NT2/D1 (cell line): ENCODE measurements around the gene GBF1.
A peak's percentile ranks its signal among the peaks of the same experiment; 100 is the strongest.

ENCODE experiments used
- DNase-seq: peaks from one replicate; pipeline ENCODE4 v3.0.0-alpha.2; 2011; ENCODE audit warnings: low read depth, low spot score
- H3K27me3 ChIP-seq: 2 replicates; pipeline ENCODE4 v1.6.0; 2011; ENCODE audit warnings: mild to moderate bottlenecking; ENCODE audit not compliant: insufficient read length, insufficient read depth
- H3K36me3 ChIP-seq: 2 replicates; pipeline ENCODE4 v1.6.1; 2011; ENCODE audit warnings: mild to moderate bottlenecking, low read length, mixed read lengths; ENCODE audit not compliant: insufficient read depth, insufficient read length
- H3K4me1 ChIP-seq: 2 replicates; pipeline ENCODE4 v1.5.1; 2011; ENCODE audit not compliant: insufficient read depth, insufficient read length
- H3K4me3 ChIP-seq: 2 replicates; pipeline ENCODE4 v1.5.1; 2011; ENCODE audit warnings: low read depth; ENCODE audit not compliant: insufficient read length
- H3K9ac ChIP-seq: 2 replicates; pipeline ENCODE4 v1.6.0; 2011; ENCODE audit warnings: low read depth; ENCODE audit not compliant: insufficient read length
- H3K9me3 ChIP-seq: 2 replicates; pipeline ENCODE4 v1.5.1; 2011; ENCODE audit warnings: mild to moderate bottlenecking, low read length; ENCODE audit not compliant: insufficient read depth
- SUZ12 ChIP-seq: IDR thresholded peaks from 2 replicates; pipeline ENCODE4 v1.6.1; 2011; ENCODE audit not compliant: insufficient read length, insufficient read depth; ENCODE audit errors: extremely low read depth
- YY1 ChIP-seq: IDR thresholded peaks from 2 replicates; pipeline ENCODE4 v1.6.1; 2011; ENCODE audit not compliant: insufficient read length, insufficient read depth
- ZNF274 ChIP-seq: IDR thresholded peaks from 2 replicates; pipeline ENCODE4 v1.6.1; 2011; ENCODE audit warnings: mild to moderate bottlenecking, low read depth, low read length

The GBF1 gene

GRCh38 chr10:102413806-102414561 lies 168.7 kb downstream of the GBF1 start:
- H3K9me3 ChIP-seq: no peaks in the 10 kb centered on the region
- H3K36me3 ChIP-seq: no peaks in the 10 kb centered on the region
- DNase-seq: no peak
- H3K4me3 ChIP-seq: no peak overlapping the region
- H3K4me1 ChIP-seq: peaks cover 18% of the 10 kb centered on the region
- H3K27me3 ChIP-seq: peaks cover 33% of the 10 kb centered on the region
- no peak for TF ChIP-seq ZNF274
- no peak for TF ChIP-seq YY1
- no peak for TF ChIP-seq SUZ12
- no peak overlapping the region for H3K9ac ChIP-seq

GRCh38 chr10:102414749-102415148 lies 169.4 kb downstream of the GBF1 start:
- TF ChIP-seq YY1: no peak
- TF ChIP-seq ZNF274: no peak
- no peak for TF ChIP-seq SUZ12

DNA sequence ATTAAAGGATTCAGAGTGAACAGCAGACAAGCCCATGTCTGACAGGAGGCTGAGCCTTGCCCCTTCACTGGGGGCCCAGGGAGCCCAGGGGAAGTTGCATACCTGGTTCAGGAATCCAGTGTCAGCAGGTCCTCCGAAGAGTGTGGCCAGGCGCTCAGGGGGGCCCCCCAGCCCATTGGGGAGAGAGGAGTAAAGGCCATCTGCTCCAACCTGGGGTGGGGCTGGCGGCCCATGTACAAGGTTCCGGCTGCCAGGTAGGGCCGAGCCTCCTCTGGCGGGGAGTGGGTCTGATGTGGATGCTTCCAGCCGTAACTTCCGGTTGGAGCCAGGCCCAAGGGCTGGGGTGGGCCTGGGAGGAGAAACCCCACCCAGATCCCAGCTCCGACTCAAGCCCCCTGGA lies 171.0 kb downstream of the GBF1 start:
- peaks cover 11% of the 10 kb centered on the region for H3K4me1 ChIP-seq
- H3K27me3 ChIP-seq: peaks cover 11% of the 10 kb centered on the region

More at GRCh38 chr10:102414749-102415148, 169.4 kb downstream of the GBF1 start:
- Histone ChIP-seq H3K9me3 (no peaks in the 10 kb centered on the region), H3K36me3 (no peaks in the 10 kb centered on the region), H3K4me1 (peaks cover 13% of the 10 kb centered on the region), H3K9ac (no peak overlapping the region), H3K27me3 (peaks cover 27% of the 10 kb centered on the region), H3K4me3 (no peak overlapping the region)
- DNase-seq: no peak

GRCh38 chr10:102416695-102417094 lies 171.4 kb downstream of the GBF1 start:
- H3K9ac ChIP-seq: no peak overlapping the region
- no peak for TF ChIP-seq SUZ12
- TF ChIP-seq ZNF274: no peak
- TF ChIP-seq YY1: no peak
- H3K27me3 ChIP-seq: peaks cover 7% of the 10 kb centered on the region
- DNase-seq: no peak
- no peak overlapping the region for H3K4me3 ChIP-seq
- H3K9me3 ChIP-seq: no peaks in the 10 kb centered on the region
- H3K36me3 ChIP-seq: no peaks in the 10 kb centered on the region
- peaks cover 11% of the 10 kb centered on the region for H3K4me1 ChIP-seq

More for the DNA sequence above, 171.0 kb downstream of the GBF1 start:
- Histone ChIP-seq H3K4me3 (no peak overlapping the region), H3K36me3 (no peaks in the 10 kb centered on the region), H3K9ac (no peak overlapping the region), H3K9me3 (no peaks in the 10 kb centered on the region)
- DNase-seq: no peak
- TF ChIP-seq SUZ12 (no peak), ZNF274 (no peak), YY1 (no peak)

GRCh38 chr10:102418622-102419268 lies 173.4 kb downstream of the GBF1 start, which contains the start of gene PSD:
Gene PSD, minus strand, starts transcription at chr10:102418785. Its CDS starts 1,747 bp downstream, at chr10:102417038.
- DNase-seq: no peak
- peak within 1 kb of the TSS; percentile 87 for H3K4me3 ChIP-seq
- H3K36me3 ChIP-seq: peaks cover 10% of the 10 kb centered on the region
- H3K4me1 ChIP-seq: peaks cover 12% of the 10 kb centered on the region
- H3K9me3 ChIP-seq: no peaks in the 10 kb centered on the region
- H3K27me3 ChIP-seq: no peaks in the 10 kb centered on the region
- H3K9ac ChIP-seq: peak within 1 kb of the TSS; percentile 91
- TF ChIP-seq YY1 (no peak), ZNF274 (no peak), SUZ12 (no peak)

DNA sequence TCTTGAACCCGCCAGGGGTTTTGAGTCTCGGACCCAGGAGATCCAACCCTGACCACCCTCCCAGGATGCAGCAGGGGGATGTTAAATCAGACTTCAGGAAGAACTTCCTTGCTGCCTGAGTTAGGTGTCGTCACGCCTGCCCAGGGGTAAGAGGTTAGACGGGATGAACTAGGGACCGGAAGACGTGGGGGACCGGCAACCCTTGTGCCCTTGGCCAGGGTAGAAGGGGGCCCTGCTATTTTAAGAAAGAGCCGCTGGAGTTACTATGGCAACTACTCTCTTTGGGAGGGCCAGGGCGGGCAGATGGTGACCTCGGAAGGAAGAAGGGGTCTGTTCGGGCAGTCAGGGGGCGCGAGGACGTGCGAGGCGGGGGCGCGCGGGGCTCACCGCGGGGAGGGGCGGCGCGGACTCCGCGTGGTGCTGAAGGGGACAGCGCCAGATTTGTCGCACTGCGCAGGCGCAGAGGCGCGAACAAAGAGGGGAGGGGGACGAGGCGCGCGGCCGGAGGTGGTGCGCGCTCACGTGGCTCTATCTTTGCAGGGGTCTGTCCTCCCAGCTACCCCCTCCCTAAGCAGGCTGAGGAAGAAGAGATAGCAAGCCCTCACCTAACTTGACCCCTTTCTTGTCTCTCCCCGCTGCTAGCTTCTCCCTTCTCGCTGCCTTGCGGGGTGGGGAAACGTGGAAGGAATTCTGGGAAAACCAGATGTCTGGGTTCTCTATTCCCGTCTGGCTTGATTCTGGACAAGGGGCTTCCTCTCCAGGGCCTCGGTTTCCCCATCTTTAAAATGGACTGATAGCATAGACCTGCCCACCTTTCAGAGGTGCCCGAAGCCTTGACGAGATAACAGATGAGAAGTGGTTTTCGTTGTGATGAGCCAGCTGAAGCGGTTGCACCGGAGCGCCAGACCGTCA lies 174.2 kb downstream of the GBF1 start:
- no peak for TF ChIP-seq SUZ12
- no peak for TF ChIP-seq ZNF274
- no peak for TF ChIP-seq YY1
- Histone ChIP-seq H3K4me3 (peak overlapping the region; percentile 87), H3K36me3 (peaks cover 18% of the 10 kb centered on the region), H3K27me3 (no peaks in the 10 kb centered on the region), H3K9ac (peak overlapping the region; percentile 91), H3K9me3 (no peaks in the 10 kb centered on the region), H3K4me1 (peaks cover 12% of the 10 kb centered on the region)
- DNase-seq: no peak
